H1 (cell line): Measurements from ENCODE around the gene SLC25A26. TPM values are rescaled to one million over a fixed set of nuclear protein-coding genes. Genes with fewer than 3 reads are reported as not detected.

Experiments
- CTCF ChIA-PET: fragments of 300-600 bp; sonication (Branson Sonifier 250); formaldehyde crosslinking; loops from one replicate; lab custom pipeline; 2021; ENCODE audit not compliant: partially characterized antibody; lab: Charles Lee
- POLR2A ChIA-PET: fragments of 300-600 bp; sonication (Branson Sonifier 250); formaldehyde crosslinking; loops from one replicate; lab custom pipeline; 2021; ENCODE audit warnings: inconsistent platforms; ENCODE audit not compliant: partially characterized antibody; lab: Charles Lee
- DNase-seq, 2 experiments: peaks; one replicate each; pipeline versions ENCODE4 v3.0.0 to v3.0.0-alpha.2; 2010 to 2022; ENCODE audit warnings: low spot score in 2 of 2, low read depth in 1 of 2, mixed read lengths in 1 of 2
- FAIRE-seq: peaks from 2 replicates; lab custom pipeline; 2011; peaks lifted over from hg19 to GRCh38; lab: Jason Lieb, UNC
- H2AFZ ChIP-seq: 2 replicates; pipeline ENCODE4 v1.8.1; 2012; ENCODE audit warnings: low read length, inconsistent platforms
- H2AK5ac ChIP-seq: 2 replicates; pipeline ENCODE4 v1.6.1; 2013; ENCODE audit warnings: low read depth, low read length
- H2BK120ac ChIP-seq: replicated peaks from 2 replicates; pipeline ENCODE3; 2013; ENCODE audit warnings: low read depth, low read length, inconsistent platforms
- H2BK12ac ChIP-seq: 2 replicates; pipeline ENCODE4 v1.6.1; 2013; ENCODE audit warnings: low read depth, low read length
- H2BK15ac ChIP-seq: 2 replicates; pipeline ENCODE4 v1.6.1; 2013; ENCODE audit warnings: low read length
- H2BK20ac ChIP-seq: 2 replicates; pipeline ENCODE4 v1.6.1; 2013; ENCODE audit warnings: low read length
- H2BK5ac ChIP-seq: 2 replicates; pipeline ENCODE4 v1.6.1; 2013; ENCODE audit warnings: low read depth, low read length
- H3K14ac ChIP-seq: 2 replicates; pipeline ENCODE4 v1.6.1; 2013; ENCODE audit warnings: inconsistent platforms; ENCODE audit not compliant: insufficient read length
- H3K18ac ChIP-seq: 2 replicates; pipeline ENCODE4 v1.6.1; 2013; ENCODE audit warnings: low read length; ENCODE audit errors: extremely low read depth
- H3K23ac ChIP-seq: 2 replicates; pipeline ENCODE4 v1.6.1; 2013; ENCODE audit warnings: inconsistent platforms; ENCODE audit not compliant: insufficient read length
- H3K23me2 ChIP-seq: 2 replicates; pipeline ENCODE4 v1.6.1; 2013; ENCODE audit warnings: low read depth, low read length
- H3K27ac ChIP-seq: 2 replicates; pipeline ENCODE4 v1.6.1; 2011; ENCODE audit warnings: low read depth, low read length, inconsistent platforms
- H3K27me3 ChIP-seq, 4 experiments: replicated peaks in 1 of 4; 1 replicate in 1 of 4; 2 replicates in 3 of 4; pipeline versions ENCODE4 v1.6.1 to v1.8.1; 2011 to 2013; ENCODE audit warnings: low read length in 3 of 4, mild to moderate bottlenecking in 3 of 4, inconsistent platforms in 2 of 4, mixed read lengths in 2 of 4, moderate library complexity in 1 of 4; ENCODE audit not compliant: control insufficient read depth in 3 of 4, insufficient read depth in 3 of 4; ENCODE audit errors: extremely low read depth in 1 of 4
- H3K36me3 ChIP-seq, 4 experiments: 2 replicates each; pipeline versions ENCODE4 v1.6.1 to v1.8.1; 2011 to 2013; ENCODE audit warnings: mild to moderate bottlenecking in 4 of 4, low read length in 3 of 4, moderate library complexity in 2 of 4, control low read depth in 1 of 4, inconsistent platforms in 1 of 4; ENCODE audit not compliant: insufficient read depth in 4 of 4, control insufficient read depth in 2 of 4
- H3K4ac ChIP-seq: replicated peaks from 2 replicates; pipeline ENCODE3; 2013; ENCODE audit warnings: low read length, low read depth, mixed read lengths, inconsistent platforms; ENCODE audit not compliant: insufficient read length
- H3K4me1 ChIP-seq, 4 experiments: replicated peaks in 1 of 4; 1 replicate in 1 of 4; 2 replicates in 3 of 4; pipeline versions ENCODE4 v1.6.1 to v1.8.1; 2011 to 2013; ENCODE audit warnings: low read length in 3 of 4, inconsistent platforms in 2 of 4, mixed read lengths in 1 of 4; ENCODE audit not compliant: insufficient read depth in 4 of 4, control insufficient read depth in 3 of 4
- H3K4me2 ChIP-seq, 2 experiments: 2 replicates each; pipeline versions ENCODE4 v1.6.1 to v1.8.1; 2011 to 2013; ENCODE audit warnings: low read depth in 2 of 2, low read length in 2 of 2, control low read depth in 1 of 2, inconsistent platforms in 1 of 2, mild to moderate bottlenecking in 1 of 2; ENCODE audit not compliant: insufficient read depth in 1 of 2
- H3K4me3 ChIP-seq, 4 experiments: fragments of 200-600, 300-600 bp in 1 of 4; sonication (generic), shearing (Covaris generic), sonication (Bioruptor Twin) in 1 of 4; 2 replicates each; pipeline versions ENCODE4 v1.5.1 to v1.8.1; 2011 to 2016; ENCODE audit warnings: low read length in 4 of 4, low read depth in 3 of 4, control low read depth in 2 of 4, inconsistent platforms in 2 of 4, mild to moderate bottlenecking in 2 of 4, mixed read lengths in 1 of 4, moderate library complexity in 1 of 4; ENCODE audit not compliant: insufficient read depth in 2 of 4; ENCODE audit errors: extremely low read depth in 1 of 4
- H3K56ac ChIP-seq: replicated peaks from 2 replicates; pipeline ENCODE3; 2013; ENCODE audit warnings: low read depth, mild to moderate bottlenecking, mixed read lengths, low read length, inconsistent platforms; ENCODE audit not compliant: insufficient read length
- H3K79me1 ChIP-seq: 2 replicates; pipeline ENCODE4 v1.6.1; 2013; ENCODE audit warnings: low read depth, low read length, control low read depth
- H3K79me2 ChIP-seq, 2 experiments: 2 replicates each; pipeline versions ENCODE4 v1.6.1 to v1.8.1; 2012 to 2013; ENCODE audit warnings: low read length in 2 of 2, mild to moderate bottlenecking in 2 of 2, inconsistent platforms in 1 of 2; ENCODE audit not compliant: insufficient read depth in 2 of 2, control insufficient read depth in 1 of 2
- H3K9ac ChIP-seq, 4 experiments: replicated peaks in 1 of 4; 1 replicate in 1 of 4; 2 replicates in 3 of 4; pipeline versions ENCODE4 v1.6.1 to v1.8.1; 2011 to 2013; ENCODE audit warnings: low read depth in 3 of 4, low read length in 3 of 4, control low read depth in 2 of 4, mild to moderate bottlenecking in 2 of 4, moderate library complexity in 2 of 4, inconsistent platforms in 1 of 4; ENCODE audit errors: extremely low read depth in 1 of 4
- H3K9me3 ChIP-seq, 2 experiments: 2 replicates each; pipeline versions ENCODE4 v1.6.1 to v1.8.1; 2012 to 2013; ENCODE audit warnings: mild to moderate bottlenecking in 2 of 2, moderate library complexity in 2 of 2, control low read depth in 1 of 2, inconsistent platforms in 1 of 2, low read depth in 1 of 2, low read length in 1 of 2, mixed read lengths in 1 of 2; ENCODE audit not compliant: insufficient read depth in 2 of 2
- H4K20me1 ChIP-seq, 2 experiments: replicated peaks in 1 of 2; 2 replicates each; pipeline versions ENCODE3 to v1.8.1; 2011 to 2013; ENCODE audit warnings: inconsistent platforms in 2 of 2, low read length in 2 of 2, mild to moderate bottlenecking in 1 of 2; ENCODE audit not compliant: insufficient read depth in 2 of 2, control insufficient read depth in 1 of 2
- H4K5ac ChIP-seq: 2 replicates; pipeline ENCODE4 v1.6.1; 2013; ENCODE audit warnings: low read length, low read depth, mixed read lengths, inconsistent platforms; ENCODE audit not compliant: insufficient read length
- H4K8ac ChIP-seq: 2 replicates; pipeline ENCODE4 v1.8.0; 2013; ENCODE audit warnings: mild to moderate bottlenecking, moderate library complexity, low read length, inconsistent platforms; ENCODE audit not compliant: insufficient read depth; ENCODE audit errors: extremely low read depth
- H4K91ac ChIP-seq: replicated peaks from 2 replicates; pipeline ENCODE3; 2013; ENCODE audit warnings: low read length, mixed read lengths, inconsistent platforms; ENCODE audit not compliant: insufficient read length
- CEBPB ChIP-seq: IDR thresholded peaks from 2 replicates; pipeline ENCODE4 v1.6.1; 2012; ENCODE audit warnings: low read depth, low read length
- EP300 ChIP-seq, 2 experiments: IDR thresholded peaks; 1 replicate in 1 of 2; 2 replicates in 1 of 2; pipeline ENCODE4 v1.6.1; 2011 to 2012; ENCODE audit warnings: low read depth in 2 of 2, low read length in 2 of 2, mild to moderate bottlenecking in 2 of 2, borderline replicate concordance in 1 of 2, inconsistent platforms in 1 of 2, moderate library complexity in 1 of 2
- JUN ChIP-seq: IDR thresholded peaks from 2 replicates; pipeline ENCODE4 v1.6.1; 2011; ENCODE audit warnings: low read depth, mild to moderate bottlenecking, improper control_type of control experiment, low read length
- KDM4A ChIP-seq: IDR thresholded peaks from one replicate; pipeline ENCODE4 v1.7.1; 2012; ENCODE audit warnings: low read depth, mild to moderate bottlenecking, moderate library complexity, low read length, inconsistent platforms; ENCODE audit not compliant: severe bottlenecking
- PHF8 ChIP-seq: fragments of 200-600 bp; sonication (generic); conservative IDR thresholded peaks from 2 replicates; pipeline ENCODE4 v1.7.1; 2012; ENCODE audit warnings: low read depth, mild to moderate bottlenecking, inconsistent platforms, low read length, moderate library complexity
- SIX5 ChIP-seq: IDR thresholded peaks from 2 replicates; pipeline ENCODE4 v1.6.1; 2011; ENCODE audit warnings: mild to moderate bottlenecking, low read depth, low read length
- SP1 ChIP-seq: IDR thresholded peaks from 2 replicates; pipeline ENCODE4 v1.6.1; 2011; ENCODE audit warnings: low read depth, low read length
- SP2 ChIP-seq: IDR thresholded peaks from 2 replicates; pipeline ENCODE4 v1.6.1; 2012; ENCODE audit warnings: mild to moderate bottlenecking, low read length, inconsistent platforms
- TBP ChIP-seq: IDR thresholded peaks from 2 replicates; pipeline ENCODE4 v1.6.1; 2011; ENCODE audit warnings: low read depth, low read length, improper control_type of control experiment
- WGBS, 2 experiments: shearing (Covaris generic) in 1 of 2; methylation state at CpG; one replicate each; pipeline versions ENCODE4 v1.1.6 to v1.1.7; 2013 to 2015; ENCODE audit warnings: low lambda C conversion rate in 2 of 2, mixed read lengths in 2 of 2, inconsistent platforms in 1 of 2, low coverage in 1 of 2, missing lambda C conversion rate in 1 of 2; ENCODE audit not compliant: insufficient replicate concordance in 2 of 2, insufficient coverage in 1 of 2, insufficient read length in 1 of 2; ENCODE audit errors: extremely low coverage in 1 of 2, missing lambda C conversion rate in 1 of 2; 5-methylcytosine and 5-hydroxymethylcytosine counted together
- polyA plus RNA-seq, 7 experiments: library from polyadenylated mRNA; depleted of rRNA in 3 of 7; stranded (reverse) in 5 of 7; unstranded in 2 of 7; fragments of >200 nt in 5 of 7; fragments of 200-250 nt in 2 of 7; gene quantifications; 1 replicate in 5 of 7; 2 replicates in 1 of 7; 4 replicates in 1 of 7; pipeline versions ENCODE4 v1.2.1 to v1.2.3, GENCODE V29; 2011 to 2013; ENCODE audit warnings: missing spikeins in 2 of 7, mixed read lengths in 2 of 7
- total RNA-seq: library from RNA; stranded (reverse); fragmentation: NEBNext Ultra II Directional; extraction: Animal tissue kit (Norgen Biotek cat#: 25700); gene quantifications from 2 replicates; pipeline ENCODE4 v1.2.1, GENCODE V29; 2021

SLC25A26 gene
- total and polyA plus RNA-seq, 2 of the 8 experiments (the other 6 are each of a cell fraction or from before 2014, with no cell fraction given) = 30.0 to 37.0 TPM

- Histone ChIP-seq H3K23me2 (no peaks in the 10 kb centered on the region), H4K8ac (no peak overlapping the region)
- TF ChIP-seq EP300 (IDR thresholded peaks at IDR 0.05; ENCODE audit: borderline replicate concordance in 1 of 2, low read depth in 2 of 2, low read length in 2 of 2) (no peak), TBP (no peak), SIX5 (no peak), CEBPB (no peak), SP2 (no peak), KDM4A (no peak), JUN (no peak), SP1 (no peak), PHF8 (no peak)
- TF ChIP-seq, all 59 proteins: peak for 0
- Histone ChIP-seq H3K4me1 (peaks cover 0 to 5% (median 4%) of the 10 kb centered on the region in 4 experiments; a peak in 4 of 7 replicates), H2BK120ac (no peak overlapping the region), H2BK15ac (no peak overlapping the region), H3K79me1 (no peaks in the 10 kb centered on the region), H2BK20ac (no peak overlapping the region), H3K27ac (no peak overlapping the region), H3K4ac (no peak overlapping the region), H3K4me3 (no peak overlapping the region), H3K9ac (no peak overlapping the region), H4K20me1 (no peaks in the 10 kb centered on the region), H3K9me3 (no peaks in the 10 kb centered on the region), H3K79me2 (0 out of 4 replicates have a peak, but pooled peaks cover 0 to 3% of the 10 kb centered on the region in 2 experiments), H3K4me2 (no peak overlapping the region), H2AFZ (no peak overlapping the region), H2BK12ac (no peak overlapping the region), H3K14ac (no peak overlapping the region), H3K36me3 (no peaks in the 10 kb centered on the region), H3K56ac (no peak overlapping the region), H4K5ac (no peak overlapping the region), H3K18ac (no peak overlapping the region), H3K27me3 (no peaks in the 10 kb centered on the region), H3K23ac (no peak overlapping the region), H4K91ac (no peak overlapping the region), H2BK5ac (no peak overlapping the region), H2AK5ac (no peak overlapping the region)
- DNase-seq (no peak), FAIRE-seq (no peak)
- ChIA-PET POLR2A (no interaction called here), CTCF (no interaction called here)
- WGBS, 2 experiments = 94% methylated on average over 3 of the region's 3 CpGs; no CpG with 5 or more reads in 1 of the 2 experiments
These were observed 118.1 kb downstream of the SLC25A26 start for GRCh38 chr3:66338927-66339326.
